Stimulated activated CD4-positive, alpha-beta T cell treated with anti-CD3 and anti-CD28 coated beads, Interleukin-1b, Interleukin-23, amount 100 ng/mL, for 1 hour (primary cell): Measurements from ENCODE around the gene LACC1.

Experiments
- DNase-seq, 2 donors: peaks; one replicate each; pipeline ENCODE4 v3.0.0-alpha.2; 2020; ENCODE audit warnings: low read depth in 2 of 2

Gene LACC1

GRCh38 chr13:43883631-43884030 is 3.9 kb downstream of the LACC1 start:
- DNase-seq, result no peak

- no peak for DNase-seq
Observed at GRCh38 chr13:43884222-43884621, 4.5 kb downstream of the LACC1 start.

DNA sequence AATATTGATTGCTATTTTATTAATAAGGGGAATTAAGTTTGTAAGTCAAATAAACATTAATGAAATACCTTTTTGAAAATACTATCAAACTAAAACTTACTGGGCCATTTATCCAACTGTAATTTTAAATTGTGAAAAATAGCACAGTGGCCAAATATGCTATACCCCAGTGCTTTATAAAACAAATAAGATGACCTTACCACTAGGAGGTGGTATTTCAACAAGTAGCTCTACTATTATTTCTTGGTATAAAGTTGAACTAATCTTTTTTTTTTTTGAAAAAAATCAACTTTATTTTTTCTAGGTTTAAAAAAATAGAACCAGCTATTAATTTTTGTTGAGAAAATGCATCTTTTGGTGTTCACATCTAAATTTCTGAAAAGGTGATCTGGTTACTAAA is 14.7 kb downstream of the LACC1 start:
- no peak for DNase-seq

DNA sequence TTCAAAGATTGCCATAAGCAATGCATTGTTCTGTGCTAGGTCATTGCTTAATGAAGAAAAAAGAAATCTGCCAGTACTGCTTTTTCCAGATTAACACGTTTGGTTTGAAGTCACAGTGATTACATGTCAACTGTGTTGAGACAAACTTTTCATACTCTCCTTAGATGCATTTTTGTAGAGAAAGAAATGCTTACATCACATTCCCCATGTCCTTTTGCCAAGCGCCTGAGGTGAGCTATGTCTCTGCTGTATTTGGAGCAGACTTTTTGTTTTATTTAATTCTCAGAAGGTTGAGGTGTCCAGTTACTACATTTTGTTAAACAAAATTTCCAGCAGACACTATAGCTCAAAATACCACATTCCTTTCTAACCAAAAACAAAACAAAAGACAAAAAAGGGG is 16.2 kb downstream of the LACC1 start:
- no peak for DNase-seq

DNA sequence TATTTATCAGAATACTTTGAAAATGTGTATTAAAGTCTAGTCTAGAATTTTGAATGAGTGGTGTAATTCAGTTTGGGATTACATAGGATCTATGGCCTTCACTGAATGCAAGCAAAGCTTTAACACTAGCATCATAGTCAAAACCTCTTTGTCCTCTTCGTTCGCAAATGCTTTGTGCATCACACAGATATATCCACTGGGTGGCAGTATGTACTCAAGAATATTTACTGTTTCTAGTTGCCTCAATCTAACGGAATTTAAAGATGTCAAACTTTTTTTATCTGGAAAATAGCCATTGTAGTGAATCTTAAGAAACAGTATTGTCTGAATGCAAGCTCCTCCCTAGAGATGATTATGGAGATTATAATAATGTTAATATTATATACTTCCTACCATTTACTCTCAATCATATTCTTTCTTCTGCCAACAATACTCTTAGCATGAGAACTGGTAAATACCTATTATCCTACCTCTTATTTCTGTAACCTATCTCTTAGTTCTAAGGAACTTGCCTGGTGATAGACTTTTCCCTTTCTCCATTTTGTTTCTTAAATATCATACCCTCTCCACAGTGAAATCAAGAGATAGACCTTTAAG is 25.8 kb downstream of the LACC1 start:
- DNase-seq, result no peak

- DNase-seq, result no peak
Observed at GRCh38 chr13:43908156-43909126, 28.7 kb downstream of the LACC1 start.

DNA sequence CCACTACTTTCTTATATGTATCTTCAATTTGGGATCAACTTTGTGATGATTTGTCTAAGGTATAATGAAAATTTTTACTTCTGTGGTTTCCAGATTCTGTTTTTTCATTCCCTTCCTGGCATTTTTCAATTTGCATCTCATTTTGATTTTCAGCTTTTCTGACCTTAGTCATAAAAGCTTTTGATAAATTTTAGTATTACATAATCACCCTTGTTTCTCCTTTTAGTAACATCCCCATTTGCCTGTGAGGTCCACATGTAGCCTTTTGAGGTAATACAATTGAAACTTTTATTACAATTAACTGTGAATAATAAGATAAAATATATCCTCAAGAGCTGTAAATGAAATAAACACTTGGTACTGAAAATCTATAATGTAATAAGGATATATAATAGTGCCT is 31.2 kb downstream of the LACC1 start:
- DNase-seq, result no peak

DNA sequence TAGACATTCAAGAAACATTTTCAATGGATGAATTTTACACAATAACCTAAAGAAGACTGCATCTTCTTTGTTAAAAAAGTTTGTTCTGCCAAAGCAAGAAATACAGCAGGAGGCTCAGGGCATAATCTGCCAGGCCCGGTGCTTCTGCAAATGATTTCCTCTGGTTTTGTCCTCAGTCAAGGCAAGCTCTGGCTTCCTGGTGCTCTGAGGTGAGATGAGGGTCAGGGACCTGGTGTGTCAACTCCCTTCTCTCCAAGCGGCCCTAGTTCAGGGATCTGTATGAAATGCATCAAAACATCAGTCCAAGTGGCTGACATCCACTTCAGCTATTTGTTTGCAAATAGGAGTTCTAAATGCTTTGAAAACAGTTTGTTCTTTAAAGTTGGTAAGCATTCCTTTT is 31.6 kb downstream of the LACC1 start:
- DNase-seq, result no peak

GRCh38 chr13:43911871-43912270 is 32.2 kb downstream of the LACC1 start:
- DNase-seq, result no peak

DNA sequence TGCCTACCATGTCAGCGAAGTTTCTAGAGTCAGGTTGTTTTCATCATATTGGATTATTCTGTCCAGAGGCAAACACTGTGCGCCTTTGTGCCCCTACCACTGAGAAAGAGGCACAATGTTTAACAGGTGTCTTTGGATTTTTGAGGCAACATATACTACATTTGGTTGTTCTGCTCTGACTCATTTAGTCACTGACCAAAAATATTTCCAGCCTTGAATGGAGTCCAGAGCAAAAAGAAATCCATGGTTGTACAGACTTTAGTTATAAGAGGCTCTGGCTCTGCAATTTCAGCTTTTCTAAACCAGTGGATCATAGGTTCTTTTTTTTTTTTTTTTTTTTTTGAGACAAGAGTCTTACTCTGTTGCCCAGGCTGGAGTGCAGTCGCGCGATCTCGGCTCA is 35.7 kb downstream of the LACC1 start:
- no peak for DNase-seq

GRCh38 chr13:43916828-43917227 is 37.1 kb downstream of the LACC1 start:
- DNase-seq, result no peak

GRCh38 chr13:43918636-43919035 is 38.9 kb downstream of the LACC1 start:
- DNase-seq, result no peak

GRCh38 chr13:43920965-43921674 is 41.4 kb downstream of the LACC1 start:
- DNase-seq, result no peak

DNA sequence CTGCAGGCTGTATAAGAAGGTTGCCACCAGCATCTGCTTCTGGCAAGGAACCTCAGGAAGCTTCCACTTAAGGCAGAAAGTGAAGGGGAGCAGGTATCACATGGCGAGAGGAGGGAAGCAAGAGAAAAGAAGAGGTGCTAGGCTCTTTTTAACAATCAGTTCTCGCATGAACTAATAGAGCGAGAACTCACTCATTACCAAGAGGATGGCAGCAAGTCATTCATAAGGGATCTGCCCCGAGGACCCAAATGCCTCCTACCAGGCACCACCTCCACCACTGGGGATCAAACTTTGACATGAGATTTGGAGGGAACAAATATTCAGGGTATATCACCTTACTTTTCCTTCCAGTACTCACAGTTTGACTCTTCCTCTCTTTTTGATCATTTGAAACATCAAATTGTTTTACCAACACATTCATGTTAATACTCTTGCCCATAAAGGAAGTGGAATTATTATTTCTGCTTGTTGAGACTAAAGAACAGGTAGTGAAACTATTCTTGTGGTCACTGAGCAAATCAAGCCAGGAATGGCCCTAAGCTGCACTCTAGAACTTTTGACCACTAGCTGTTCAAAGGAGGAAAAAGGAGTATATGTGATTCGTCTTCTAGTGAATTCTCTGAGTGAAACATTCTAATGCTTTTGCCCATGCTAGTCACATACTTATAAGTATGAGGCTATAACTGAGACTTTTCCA is 45.0 kb downstream of the LACC1 start:
- no peak for DNase-seq

DNA sequence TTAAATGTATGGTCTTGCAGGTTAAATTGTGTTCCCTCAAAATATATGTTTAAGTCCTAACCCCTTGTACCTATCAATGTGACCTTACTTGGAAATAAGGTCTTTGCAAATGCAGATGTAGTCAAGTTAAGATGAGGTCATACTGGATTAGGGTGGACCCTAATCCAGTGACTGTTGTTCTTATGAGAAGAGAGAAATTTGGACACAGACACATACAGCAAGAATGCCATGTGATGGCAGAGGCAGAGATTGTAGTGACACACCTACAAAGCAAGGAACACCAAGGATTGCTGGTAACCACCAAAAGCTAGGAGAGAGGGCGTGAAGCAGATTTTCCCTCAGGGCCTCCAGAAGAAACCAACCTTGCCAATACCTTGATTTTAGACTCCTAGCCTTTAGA is 50.2 kb downstream of the LACC1 start:
- DNase-seq, result no peak

- no peak for DNase-seq
Observed at GRCh38 chr13:43933378-43933777, 53.7 kb downstream of the LACC1 start.

- no peak for DNase-seq
Observed at GRCh38 chr13:43934273-43934672, 54.6 kb downstream of the LACC1 start.

DNA sequence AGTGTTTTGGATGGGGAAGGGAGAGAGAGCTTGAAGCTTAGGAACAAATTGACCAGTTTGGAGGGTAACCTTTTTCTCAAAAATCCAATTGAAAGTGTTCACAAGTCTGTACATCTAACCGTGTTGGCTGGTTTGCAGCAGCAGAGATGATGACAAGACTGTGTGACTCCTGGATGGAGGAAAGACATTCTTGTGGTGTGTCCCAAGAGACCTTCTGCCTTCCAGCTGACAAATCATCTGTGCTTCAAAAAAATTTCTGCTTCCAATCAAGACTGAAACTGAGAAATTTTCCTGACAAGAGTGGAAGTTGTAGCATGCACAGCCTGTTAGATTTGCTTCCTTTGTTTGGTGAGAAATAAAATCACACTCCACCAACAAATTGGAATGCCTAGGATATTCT is 56.2 kb downstream of the LACC1 start:
- no peak for DNase-seq

- DNase-seq, result no peak
Observed at GRCh38 chr13:43936647-43937046, 56.9 kb downstream of the LACC1 start.

DNA sequence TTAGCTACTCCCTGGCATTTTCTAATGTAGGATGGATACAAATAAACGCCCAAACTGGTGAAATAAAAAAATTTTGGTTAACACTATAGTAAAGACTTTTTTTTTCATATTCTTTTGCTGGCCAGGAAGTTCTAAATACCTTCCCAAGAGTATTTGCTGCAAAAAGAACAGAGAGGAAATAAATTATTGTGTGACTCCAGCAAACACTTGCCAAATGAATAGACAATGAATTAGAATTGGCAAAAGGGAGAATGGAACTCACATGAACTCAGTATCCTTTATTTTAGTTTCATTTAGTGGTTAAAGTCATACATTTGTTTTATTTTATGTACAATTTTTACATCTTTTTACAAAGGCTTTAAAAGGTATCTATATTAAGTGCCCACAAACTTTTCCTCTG is 58.1 kb downstream of the LACC1 start:
- DNase-seq, result no peak

DNA sequence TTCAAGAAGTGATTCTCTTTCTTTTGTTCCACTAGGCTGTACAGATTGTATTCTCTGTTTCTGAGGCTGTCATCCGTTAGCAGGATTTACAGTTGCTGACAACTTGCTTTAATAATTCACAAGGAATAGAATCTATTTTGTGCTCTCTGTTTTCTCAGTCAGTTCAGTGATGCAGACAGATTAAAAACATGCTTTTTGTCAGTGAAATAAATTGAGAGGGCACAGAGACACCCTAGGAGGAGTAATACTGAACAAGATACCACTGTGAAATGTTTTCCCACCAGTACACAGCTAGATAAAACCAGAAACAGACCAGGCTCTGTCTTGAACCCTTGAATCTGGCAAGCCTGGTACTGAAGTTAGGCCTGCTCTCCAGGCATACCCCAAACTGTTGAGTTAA is 58.7 kb downstream of the LACC1 start:
- DNase-seq, result no peak

GRCh38 chr13:43939086-43939485 is 59.4 kb downstream of the LACC1 start:
- no peak for DNase-seq
